Mesodermal cell (in vitro differentiated cells): ENCODE results near the gene EYA2.

Experiments used
- H3K27ac ChIP-seq: 2 replicates; pipeline ENCODE4 v1.7.0; 2013; ENCODE audit warnings: mild to moderate bottlenecking, low read depth, low read length, moderate library complexity; ENCODE audit not compliant: severe bottlenecking
- H3K36me3 ChIP-seq: 2 replicates; pipeline ENCODE4 v1.7.1; 2013; ENCODE audit warnings: mild to moderate bottlenecking, low read length, moderate library complexity; ENCODE audit not compliant: control insufficient read depth, insufficient read depth
- H3K4me1 ChIP-seq: one replicate; pipeline ENCODE4 v1.7.1; 2013; ENCODE audit warnings: mild to moderate bottlenecking, low read length; ENCODE audit not compliant: insufficient read depth, control insufficient read depth, poor library complexity, severe bottlenecking
- H3K4me3 ChIP-seq: 2 replicates; pipeline ENCODE4 v1.7.0; 2013; ENCODE audit warnings: low read length, control low read depth, mild to moderate bottlenecking; ENCODE audit not compliant: insufficient read depth, poor library complexity, severe bottlenecking; ENCODE audit errors: extremely low read depth
- H3K9me3 ChIP-seq: 2 replicates; pipeline ENCODE4 v1.7.1; 2013; ENCODE audit warnings: mild to moderate bottlenecking, low read length, moderate library complexity; ENCODE audit not compliant: control insufficient read depth
- WGBS, 2 experiments: methylation state at CpG; one replicate each; pipeline ENCODE4 v1.1.5; 2013; ENCODE audit warnings: missing lambda C conversion rate in 2 of 2; ENCODE audit not compliant: insufficient coverage in 2 of 2; 5-methylcytosine and 5-hydroxymethylcytosine counted together

EYA2 gene

GRCh38 chr20:47150403-47151152 lies 255.9 kb downstream of the EYA2 start:
- 55 to 66% methylated on average over 8 to 10 of the region's 11 CpGs for WGBS, 2 experiments
- Histone ChIP-seq H3K9me3 (no peaks in the 10 kb centered on the region), H3K36me3 (no peaks in the 10 kb centered on the region), H3K4me1 (no peaks in the 10 kb centered on the region), H3K4me3 (no peak overlapping the region), H3K27ac (no peak overlapping the region)

- no peak overlapping the region for H3K27ac ChIP-seq
- no peaks in the 10 kb centered on the region for H3K9me3 ChIP-seq
- H3K4me1 ChIP-seq = no peaks in the 10 kb centered on the region
- no peaks in the 10 kb centered on the region for H3K36me3 ChIP-seq
- 90 to 96% methylated on average over 3 of the region's 4 CpGs for WGBS, 2 experiments
- no peak overlapping the region for H3K4me3 ChIP-seq
Observed at GRCh38 chr20:47152068-47152467, 257.4 kb downstream of the EYA2 start.

GRCh38 chr20:47154089-47154488 lies 259.4 kb downstream of the EYA2 start:
- no peaks in the 10 kb centered on the region for H3K36me3 ChIP-seq
- H3K9me3 ChIP-seq = no peaks in the 10 kb centered on the region
- no peak overlapping the region for H3K27ac ChIP-seq
- H3K4me1 ChIP-seq = no peaks in the 10 kb centered on the region
- H3K4me3 ChIP-seq = no peak overlapping the region
- 83% methylated on average over 1 of the region's 2 CpGs; no CpG with 5 or more reads in 1 of the 2 experiments for WGBS, 2 experiments

GRCh38 chr20:47156301-47157137 lies 261.9 kb downstream of the EYA2 start:
- Histone ChIP-seq H3K36me3 (no peaks in the 10 kb centered on the region), H3K4me3 (no peak overlapping the region), H3K9me3 (no peaks in the 10 kb centered on the region), H3K4me1 (no peaks in the 10 kb centered on the region), H3K27ac (no peak overlapping the region)
- WGBS, 2 experiments = 86 to 96% methylated on average over 10 of the region's 10 CpGs

- H3K4me3 ChIP-seq = no peak overlapping the region
- H3K9me3 ChIP-seq = no peaks in the 10 kb centered on the region
- WGBS, 2 experiments = 91 to 96% methylated on average over 5 of the region's 5 CpGs
- no peaks in the 10 kb centered on the region for H3K4me1 ChIP-seq
- no peak overlapping the region for H3K27ac ChIP-seq
- H3K36me3 ChIP-seq = no peaks in the 10 kb centered on the region
Observed at GRCh38 chr20:47159166-47159565, 264.5 kb downstream of the EYA2 start.

- no peak overlapping the region for H3K4me3 ChIP-seq
- no peaks in the 10 kb centered on the region for H3K9me3 ChIP-seq
- no peak overlapping the region for H3K27ac ChIP-seq
- H3K4me1 ChIP-seq = no peaks in the 10 kb centered on the region
- WGBS, 2 experiments = 93 to 98% methylated on average over 6 of the region's 7 CpGs
- H3K36me3 ChIP-seq = no peaks in the 10 kb centered on the region
Observed at GRCh38 chr20:47160240-47160639, 265.6 kb downstream of the EYA2 start.

- Histone ChIP-seq H3K4me3 (no peak overlapping the region), H3K27ac (no peak overlapping the region), H3K4me1 (no peaks in the 10 kb centered on the region), H3K9me3 (no peaks in the 10 kb centered on the region), H3K36me3 (no peaks in the 10 kb centered on the region)
- 81 to 91% methylated on average over 11 to 14 of the region's 14 CpGs for WGBS, 2 experiments
Observed at GRCh38 chr20:47160992-47161391, 266.3 kb downstream of the EYA2 start.

- no peaks in the 10 kb centered on the region for H3K9me3 ChIP-seq
- H3K4me1 ChIP-seq = no peaks in the 10 kb centered on the region
- no peak overlapping the region for H3K4me3 ChIP-seq
- no peak overlapping the region for H3K27ac ChIP-seq
- no peaks in the 10 kb centered on the region for H3K36me3 ChIP-seq
- WGBS, 2 experiments = 92 to 98% methylated on average over 7 to 8 of the region's 10 CpGs
Observed at GRCh38 chr20:47161411-47161810, 266.8 kb downstream of the EYA2 start.

- Histone ChIP-seq H3K4me1 (no peaks in the 10 kb centered on the region), H3K27ac (no peak overlapping the region), H3K9me3 (no peaks in the 10 kb centered on the region), H3K36me3 (no peaks in the 10 kb centered on the region), H3K4me3 (no peak overlapping the region)
- WGBS, 2 experiments = 91 to 95% methylated on average over 2 to 7 of the region's 13 CpGs
Observed at GRCh38 chr20:47164140-47164539, 269.5 kb downstream of the EYA2 start.

GRCh38 chr20:47165376-47165865 lies 270.8 kb downstream of the EYA2 start:
- 83 to 100% methylated on average over 4 of the region's 4 CpGs for WGBS, 2 experiments
- Histone ChIP-seq H3K27ac (no peak overlapping the region), H3K4me1 (no peaks in the 10 kb centered on the region), H3K36me3 (no peaks in the 10 kb centered on the region), H3K4me3 (no peak overlapping the region), H3K9me3 (no peaks in the 10 kb centered on the region)
